ENCODE data around the gene BCL7A. TPM values are rescaled to one million over a fixed set of nuclear protein-coding genes. Genes with fewer than 3 reads are reported as not detected.

BCL7A gene
- total and polyA plus RNA-seq, 2 experiments from 2014 or later, result 12.7 to 14.9 TPM

DNA sequence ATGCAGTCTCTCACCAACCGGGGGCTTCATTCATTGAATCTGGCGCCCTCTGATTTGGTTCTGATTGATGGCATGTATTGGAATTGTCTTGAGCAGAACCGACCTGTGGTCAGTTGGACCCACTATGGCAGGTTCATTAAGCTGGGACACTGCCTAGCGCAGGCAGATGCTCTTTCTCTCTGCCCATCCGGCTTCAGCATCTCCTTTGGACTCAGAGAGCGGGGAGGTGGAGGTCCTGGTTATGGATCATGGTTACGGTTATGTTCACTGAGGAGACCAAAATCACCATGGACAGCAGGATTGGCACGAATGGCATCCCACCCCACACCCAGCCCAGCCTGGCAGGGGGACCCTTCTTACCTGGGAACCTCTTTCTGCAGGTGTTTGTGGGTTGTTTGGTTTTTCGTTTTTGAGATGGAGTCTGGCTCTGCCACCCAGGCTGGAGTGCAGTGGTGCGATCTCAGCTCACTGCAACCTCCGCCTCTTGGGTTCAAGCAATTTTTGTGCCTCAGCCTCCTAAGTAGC lies 16.4 kb upstream of the BCL7A start:
- H3K4me1 ChIP-seq (ENCODE audit: insufficient read depth), result no peaks in the 10 kb centered on the region
- no peak for TF ChIP-seq JUNB (IDR thresholded peaks at IDR 0.05; ENCODE audit: unreplicated experiment)
- no peak for TF ChIP-seq NANOG (IDR thresholded peaks at IDR 0.05; ENCODE audit: borderline replicate concordance)
- TF ChIP-seq CREB1 (CRISPR knock-in tag; IDR thresholded peaks at IDR 0.05; ENCODE audit: low read depth), result no peak
- no peak for TF ChIP-seq REST (IDR thresholded peaks at IDR 0.05; ENCODE audit: unreplicated experiment)
- no peak for TF ChIP-seq POLR2AphosphoS5 (IDR thresholded peaks at IDR 0.05; ENCODE audit: low read depth)
- no peak for TF ChIP-seq ZNF114 (CRISPR knock-in tag; IDR thresholded peaks at IDR 0.05)
- H3K27me3 Mint-ChIP-seq (ENCODE audit: insufficient read depth, low read depth, poor library complexity), result no peaks in the 10 kb centered on the region
- H3K4me3 ChIP-seq, result no peak overlapping the region
- ATAC-seq (no peak), DNase-seq (ENCODE audit: low spot score) (no peak)
- no peaks in the 10 kb centered on the region for H3F3A ChIP-seq (replicated peaks; ENCODE audit: low read depth)
- no peak overlapping the region for H3K4me3 Mint-ChIP-seq
- H2AFZ ChIP-seq, result no peak overlapping the region
- H3K27ac ChIP-seq (ENCODE audit: low read depth), result no peak overlapping the region
- H3K79me2 ChIP-seq (replicated peaks; ENCODE audit: insufficient read depth), result no peaks in the 10 kb centered on the region
- H3K9me2 ChIP-seq (ENCODE audit: insufficient read depth), result no peaks in the 10 kb centered on the region
- H3K4me1 Mint-ChIP-seq, result peaks cover 7% of the 10 kb centered on the region; the same call in 2 of the 3 replicates
- H4K20me1 ChIP-seq (replicated peaks; ENCODE audit: insufficient read depth), result no peaks in the 10 kb centered on the region
- H3K9me3 Mint-ChIP-seq, result no peaks in the 10 kb centered on the region
- no peaks in the 10 kb centered on the region for H3K36me3 ChIP-seq (ENCODE audit: insufficient read depth)
- H3K4me2 ChIP-seq, result no peak overlapping the region
- no peak overlapping the region for H3K27ac Mint-ChIP-seq
- H3K36me3 Mint-ChIP-seq (ENCODE audit: low read depth), result no peaks in the 10 kb centered on the region
- no peaks in the 10 kb centered on the region for H3K27me3 ChIP-seq (ENCODE audit: insufficient read depth)

- Mint-ChIP-seq H3K4me1 (peaks cover 6% of the 10 kb centered on the region; the same call in 2 of the 3 replicates), H3K27ac (no peak overlapping the region), H3K9me3 (no peaks in the 10 kb centered on the region), H3K4me3 (no peak overlapping the region), H3K36me3 (ENCODE audit: low read depth) (no peaks in the 10 kb centered on the region), H3K27me3 (ENCODE audit: insufficient read depth, low read depth, poor library complexity) (no peaks in the 10 kb centered on the region)
- Histone ChIP-seq H3K27me3 (ENCODE audit: insufficient read depth) (no peaks in the 10 kb centered on the region), H3K9me2 (ENCODE audit: insufficient read depth) (no peaks in the 10 kb centered on the region), H3F3A (replicated peaks; ENCODE audit: low read depth) (no peaks in the 10 kb centered on the region), H3K4me2 (no peak overlapping the region), H3K36me3 (ENCODE audit: insufficient read depth) (no peaks in the 10 kb centered on the region), H3K79me2 (replicated peaks; ENCODE audit: insufficient read depth) (no peaks in the 10 kb centered on the region), H3K4me3 (no peak overlapping the region), H3K4me1 (ENCODE audit: insufficient read depth) (no peaks in the 10 kb centered on the region), H2AFZ (no peak overlapping the region), H4K20me1 (replicated peaks; ENCODE audit: insufficient read depth) (no peaks in the 10 kb centered on the region), H3K27ac (ENCODE audit: low read depth) (no peak overlapping the region)
- ATAC-seq (no peak), DNase-seq (ENCODE audit: low spot score) (no peak)
- TF ChIP-seq CREB1 (CRISPR knock-in tag; IDR thresholded peaks at IDR 0.05; ENCODE audit: low read depth) (no peak), NANOG (IDR thresholded peaks at IDR 0.05; ENCODE audit: borderline replicate concordance) (no peak), ZNF462 (CRISPR knock-in tag; IDR thresholded peaks at IDR 0.05) (no peak), JUNB (IDR thresholded peaks at IDR 0.05; ENCODE audit: unreplicated experiment) (no peak), POLR2AphosphoS5 (IDR thresholded peaks at IDR 0.05; ENCODE audit: low read depth) (no peak), ZNF114 (CRISPR knock-in tag; IDR thresholded peaks at IDR 0.05) (no peak)
- TF ChIP-seq, protein P1, sequence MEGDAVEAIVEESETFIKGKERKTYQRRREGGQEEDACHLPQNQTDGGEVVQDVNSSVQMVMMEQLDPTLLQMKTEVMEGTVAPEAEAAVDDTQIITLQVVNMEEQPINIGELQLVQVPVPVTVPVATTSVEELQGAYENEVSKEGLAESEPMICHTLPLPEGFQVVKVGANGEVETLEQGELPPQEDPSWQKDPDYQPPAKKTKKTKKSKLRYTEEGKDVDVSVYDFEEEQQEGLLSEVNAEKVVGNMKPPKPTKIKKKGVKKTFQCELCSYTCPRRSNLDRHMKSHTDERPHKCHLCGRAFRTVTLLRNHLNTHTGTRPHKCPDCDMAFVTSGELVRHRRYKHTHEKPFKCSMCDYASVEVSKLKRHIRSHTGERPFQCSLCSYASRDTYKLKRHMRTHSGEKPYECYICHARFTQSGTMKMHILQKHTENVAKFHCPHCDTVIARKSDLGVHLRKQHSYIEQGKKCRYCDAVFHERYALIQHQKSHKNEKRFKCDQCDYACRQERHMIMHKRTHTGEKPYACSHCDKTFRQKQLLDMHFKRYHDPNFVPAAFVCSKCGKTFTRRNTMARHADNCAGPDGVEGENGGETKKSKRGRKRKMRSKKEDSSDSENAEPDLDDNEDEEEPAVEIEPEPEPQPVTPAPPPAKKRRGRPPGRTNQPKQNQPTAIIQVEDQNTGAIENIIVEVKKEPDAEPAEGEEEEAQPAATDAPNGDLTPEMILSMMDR (conservative IDR thresholded peaks at IDR 0.05; ENCODE audit: low read depth in 2 of 2), result no peak
These were observed 15.3 kb upstream of the BCL7A start for GRCh38 chr12:122006186-122006926.
